Activated naive CD4-positive, alpha-beta T cell treated with anti-CD3 and anti-CD28 coated beads, Interleukin-2, amount 10 ng/mL, durations not matched to agents 7 days and 5 days (primary cell): Measurements from ENCODE around the gene SYF2.

ENCODE experiments used
- CTCF ChIA-PET: fragments of 350-600 bp; sonication (Branson Sonifier 250); formaldehyde crosslinking; loops from one replicate; lab custom pipeline; 2021; ENCODE audit warnings: antibody characterized with exemption; lab: Charles Lee
- DNase-seq: peaks from one replicate; pipeline ENCODE4 v3.0.0-alpha.2; 2020
- H3K27ac Mint-ChIP-seq: one replicate; pipeline ENCODE4 v1.8.0; 2021; ENCODE audit warnings: mild to moderate bottlenecking, moderate library complexity, mixed read lengths
- H3K27me3 Mint-ChIP-seq: one replicate; pipeline ENCODE4 v1.8.0; 2021; ENCODE audit warnings: mild to moderate bottlenecking, mixed read lengths
- H3K36me3 Mint-ChIP-seq: one replicate; pipeline ENCODE4 v1.8.0; 2021; ENCODE audit warnings: mixed read lengths
- H3K4me1 Mint-ChIP-seq: one replicate; pipeline ENCODE4 v1.8.0; 2021; ENCODE audit warnings: mixed read lengths
- H3K4me3 Mint-ChIP-seq: one replicate; pipeline ENCODE4 v1.8.0; 2021; ENCODE audit warnings: mild to moderate bottlenecking, moderate library complexity, mixed read lengths
- H3K9me3 Mint-ChIP-seq: one replicate; pipeline ENCODE4 v1.8.0; 2021; ENCODE audit warnings: mixed read lengths

The SYF2 gene

DNA sequence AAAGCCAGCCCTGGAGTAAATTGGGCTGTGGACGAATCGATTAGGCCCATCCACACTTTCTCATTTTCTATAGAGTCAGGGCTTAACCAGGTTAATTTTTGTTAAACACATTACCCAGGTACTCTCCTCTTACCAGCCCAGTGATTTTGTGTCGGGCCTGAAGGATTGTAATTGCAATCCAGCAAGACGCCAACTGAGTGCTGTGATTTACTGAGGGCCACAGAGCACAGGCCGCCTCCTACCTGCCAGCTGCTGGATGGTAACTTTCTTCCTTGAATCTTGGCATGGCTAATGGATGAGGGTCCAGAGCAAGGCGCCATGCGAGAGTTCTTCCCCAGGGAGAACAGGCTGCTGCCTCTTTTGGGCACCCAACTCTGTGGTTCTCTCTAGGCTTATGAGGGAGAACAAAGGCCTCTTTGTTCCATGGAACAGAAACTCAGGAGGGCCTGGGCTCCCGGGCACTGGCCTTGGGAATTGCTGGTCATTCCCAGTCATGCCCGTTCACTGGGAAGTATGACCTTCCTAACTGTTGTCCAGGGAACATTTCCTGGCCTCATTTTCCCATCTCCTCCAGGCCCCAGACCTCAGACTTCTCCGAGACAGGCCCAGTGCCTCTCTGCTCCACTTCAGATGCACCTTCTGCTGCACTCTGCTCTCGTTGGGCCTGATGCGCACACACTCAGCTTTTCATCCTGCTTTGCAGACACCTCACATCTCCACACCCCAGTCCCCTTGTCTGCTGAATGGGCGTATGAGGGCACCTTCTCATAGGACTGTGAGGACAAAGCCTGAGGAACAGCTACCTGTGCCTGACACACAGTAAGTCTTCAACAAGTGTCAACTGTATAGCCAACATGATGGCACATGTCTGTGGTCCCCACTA is 57.3 kb downstream of the SYF2 start:
- Mint-ChIP-seq H3K36me3 (no peaks in the 10 kb centered on the region), H3K9me3 (peaks cover 8% of the 10 kb centered on the region), H3K27ac (no peak overlapping the region), H3K27me3 (peaks cover 10% of the 10 kb centered on the region), H3K4me3 (no peak overlapping the region), H3K4me1 (no peaks in the 10 kb centered on the region)
- DNase-seq = no peak
- CTCF ChIA-PET = no interaction called here

DNA sequence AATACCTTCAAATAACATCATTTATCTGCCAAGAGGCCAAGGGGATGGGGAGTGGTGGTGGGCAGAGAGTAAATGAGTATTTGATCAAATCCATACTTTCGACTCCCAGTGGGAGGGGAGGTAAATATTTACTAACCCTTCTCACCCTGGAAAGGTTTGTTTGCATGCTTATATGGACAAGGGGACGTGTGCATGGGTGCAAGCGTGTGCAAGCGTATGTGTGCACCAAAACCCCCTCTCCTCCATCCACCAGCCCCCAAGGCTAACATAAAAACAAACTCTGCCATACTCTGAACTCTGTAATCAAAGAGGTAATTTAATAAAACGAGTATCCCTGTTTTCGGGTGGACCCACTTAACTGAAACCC is 58.0 kb downstream of the SYF2 start:
- no peak overlapping the region for H3K27ac Mint-ChIP-seq
- H3K4me1 Mint-ChIP-seq = no peaks in the 10 kb centered on the region
- H3K36me3 Mint-ChIP-seq = no peaks in the 10 kb centered on the region
- DNase-seq = no peak
- no peak overlapping the region for H3K4me3 Mint-ChIP-seq
- CTCF ChIA-PET = no interaction called here
- H3K9me3 Mint-ChIP-seq = peaks cover 8% of the 10 kb centered on the region
- H3K27me3 Mint-ChIP-seq = peaks cover 10% of the 10 kb centered on the region

DNA sequence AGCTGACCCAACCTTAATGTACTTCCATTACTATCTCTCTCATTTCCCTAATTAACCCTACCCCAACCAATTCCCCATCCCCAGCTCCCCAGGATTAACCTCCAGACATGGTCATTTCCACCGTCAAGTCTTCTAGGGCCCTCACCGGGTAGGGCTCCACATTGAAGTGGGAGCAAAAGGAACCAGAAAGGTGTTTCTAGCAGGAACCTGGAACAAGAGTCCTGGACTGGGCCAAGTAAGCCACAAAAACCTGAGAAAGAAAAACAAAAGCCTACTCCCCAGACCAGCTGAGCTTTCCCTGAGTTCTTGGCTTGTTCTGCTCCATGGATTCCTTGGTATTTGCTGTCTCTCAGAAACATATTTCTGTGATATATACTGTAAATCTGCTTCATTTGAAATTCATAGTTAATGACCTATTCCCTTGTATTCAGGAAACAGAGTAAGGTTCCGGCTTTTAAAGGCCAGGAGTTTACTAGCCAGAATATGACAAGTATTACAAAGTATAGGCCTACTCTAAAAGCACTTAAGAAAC is 58.4 kb downstream of the SYF2 start:
- Mint-ChIP-seq H3K4me3 (no peak overlapping the region), H3K27ac (no peak overlapping the region), H3K27me3 (peaks cover 10% of the 10 kb centered on the region), H3K4me1 (no peaks in the 10 kb centered on the region), H3K9me3 (peaks cover 8% of the 10 kb centered on the region), H3K36me3 (no peaks in the 10 kb centered on the region)
- no peak for DNase-seq
- CTCF ChIA-PET = no interaction called here
